ENCODE results near the gene CCDC40. TPM values are rescaled to one million over a fixed set of nuclear protein-coding genes. Genes with fewer than 3 reads are reported as not detected.
A peak's percentile ranks its signal among the peaks of the same experiment; 100 is the strongest.

The CCDC40 gene
- total and polyA plus RNA-seq, 9 donors, result 3.2 to 7.1 (median 4.4) TPM

- H3K27me3 ChIP-seq (ENCODE audit: control insufficient read depth, insufficient read depth, low read length), result no peaks in the 10 kb centered on the region
- no peak for DNase-seq
- H3K4me1 ChIP-seq (ENCODE audit: control insufficient read depth, insufficient read depth, low read length), result peaks cover 20% of the 10 kb centered on the region
- H3K9me3 ChIP-seq (replicated peaks; ENCODE audit: control insufficient read depth, low read depth, low read length), result no peaks in the 10 kb centered on the region
- no peak overlapping the region for H3K4me3 ChIP-seq (ENCODE audit: low read length)
- 77% methylated on average over 36 of the region's 37 CpGs for WGBS (ENCODE audit: insufficient coverage)
- H3K27ac ChIP-seq (ENCODE audit: low read length), result no peak overlapping the region
- no peaks in the 10 kb centered on the region for H3K36me3 ChIP-seq (ENCODE audit: control insufficient read depth, insufficient read depth, low read length)
Observed at GRCh38 chr17:80095038-80095843, 58.8 kb downstream of the CCDC40 start.

DNA sequence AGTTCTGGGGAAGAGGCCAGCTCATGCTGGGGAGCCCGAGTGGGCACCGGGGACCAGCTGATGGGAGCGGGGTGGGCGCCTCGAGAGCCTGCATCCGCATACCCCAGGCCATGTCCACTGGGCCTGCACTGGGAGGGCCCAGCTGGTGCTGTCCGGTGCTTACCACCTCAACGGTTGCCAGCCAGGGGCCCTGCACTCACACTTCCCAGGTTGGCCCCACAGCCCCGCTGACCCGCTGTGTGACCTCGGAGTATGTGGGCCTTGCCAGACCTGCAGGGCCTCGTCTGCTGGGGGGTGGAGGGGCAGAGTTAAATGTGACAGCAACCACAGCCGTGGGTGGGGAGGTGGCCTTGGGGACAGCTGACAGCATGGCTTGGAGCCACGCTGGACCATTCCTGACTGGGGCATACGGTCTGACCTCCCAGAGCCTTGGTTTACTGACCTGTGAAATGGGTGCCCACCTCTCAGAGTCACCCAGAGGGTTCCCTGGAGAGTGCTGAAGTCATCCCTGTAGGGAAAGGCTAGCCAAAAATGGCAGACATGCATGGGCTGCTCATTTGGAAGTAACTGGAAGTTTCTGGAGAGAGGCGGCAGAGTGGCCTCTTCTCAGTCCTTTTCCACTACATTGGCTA, 59.5 kb downstream of the CCDC40 start:
- no peaks in the 10 kb centered on the region for H3K9me3 ChIP-seq (replicated peaks; ENCODE audit: control insufficient read depth, low read depth, low read length)
- WGBS (ENCODE audit: insufficient coverage), result 82% methylated on average over 16 of the region's 16 CpGs
- peak overlapping the region; percentile 20 for H3K27ac ChIP-seq (ENCODE audit: low read length)
- peaks cover 22% of the 10 kb centered on the region for H3K4me1 ChIP-seq (ENCODE audit: control insufficient read depth, insufficient read depth, low read length)
- no peaks in the 10 kb centered on the region for H3K36me3 ChIP-seq (ENCODE audit: control insufficient read depth, insufficient read depth, low read length)
- no peak for DNase-seq
- H3K27me3 ChIP-seq (ENCODE audit: control insufficient read depth, insufficient read depth, low read length), result no peaks in the 10 kb centered on the region
- H3K4me3 ChIP-seq (ENCODE audit: low read length), result no peak overlapping the region

- DNase-seq, result peak; percentile 58
- 37% methylated on average over 10 of the region's 12 CpGs for WGBS (ENCODE audit: insufficient coverage)
- H3K4me3 ChIP-seq (ENCODE audit: low read length), result no peak overlapping the region
Observed at GRCh38 chr17:80096561-80097021, 60.1 kb downstream of the CCDC40 start.

DNA sequence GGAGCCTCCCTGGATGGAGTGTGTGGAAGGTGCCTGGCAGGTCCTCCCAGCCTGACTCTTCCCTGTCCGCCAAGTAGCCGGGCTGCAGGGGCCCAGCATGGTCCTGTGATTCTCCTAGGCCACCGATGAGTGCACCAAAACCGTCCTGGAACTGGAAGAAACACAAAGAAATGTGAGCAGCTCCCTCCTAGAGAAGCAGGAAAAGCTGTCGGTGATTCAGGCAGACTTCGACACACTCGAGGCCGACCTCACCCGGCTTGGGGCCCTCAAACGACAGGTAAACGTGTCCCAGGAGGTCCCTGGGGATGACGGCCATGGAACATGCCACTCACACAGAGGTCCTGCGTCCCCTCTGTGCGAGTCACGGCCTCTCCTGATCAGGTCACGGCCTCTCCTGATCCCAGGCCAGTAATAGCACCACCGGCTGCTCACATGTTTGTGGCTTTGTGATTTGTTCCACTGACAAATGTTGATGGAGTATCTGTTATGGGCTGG, 60.7 kb downstream of the CCDC40 start:
- H3K36me3 ChIP-seq (ENCODE audit: control insufficient read depth, insufficient read depth, low read length), result no peaks in the 10 kb centered on the region
- no peak overlapping the region for H3K4me3 ChIP-seq (ENCODE audit: low read length)
- H3K27ac ChIP-seq (ENCODE audit: low read length), result peak overlapping the region; percentile 47
- no peaks in the 10 kb centered on the region for H3K27me3 ChIP-seq (ENCODE audit: control insufficient read depth, insufficient read depth, low read length)
- H3K4me1 ChIP-seq (ENCODE audit: control insufficient read depth, insufficient read depth, low read length), result peaks cover 27% of the 10 kb centered on the region
- no peak for DNase-seq
- H3K9me3 ChIP-seq (replicated peaks; ENCODE audit: control insufficient read depth, low read depth, low read length), result no peaks in the 10 kb centered on the region
- 50% methylated on average over 12 of the region's 17 CpGs for WGBS (ENCODE audit: insufficient coverage)

More at GRCh38 chr17:80096561-80097021, 60.1 kb downstream of the CCDC40 start:
- H3K27ac ChIP-seq (ENCODE audit: low read length), result peak overlapping the region; percentile 47
- H3K4me1 ChIP-seq (ENCODE audit: control insufficient read depth, insufficient read depth, low read length), result peaks cover 22% of the 10 kb centered on the region
- no peaks in the 10 kb centered on the region for H3K27me3 ChIP-seq (ENCODE audit: control insufficient read depth, insufficient read depth, low read length)
- no peaks in the 10 kb centered on the region for H3K9me3 ChIP-seq (replicated peaks; ENCODE audit: control insufficient read depth, low read depth, low read length)
- no peaks in the 10 kb centered on the region for H3K36me3 ChIP-seq (ENCODE audit: control insufficient read depth, insufficient read depth, low read length)

- Histone ChIP-seq H3K27me3 (ENCODE audit: control insufficient read depth, insufficient read depth, low read length) (no peaks in the 10 kb centered on the region), H3K9me3 (replicated peaks; ENCODE audit: control insufficient read depth, low read depth, low read length) (no peaks in the 10 kb centered on the region), H3K4me3 (ENCODE audit: low read length) (no peak overlapping the region), H3K36me3 (ENCODE audit: control insufficient read depth, insufficient read depth, low read length) (no peaks in the 10 kb centered on the region), H3K4me1 (ENCODE audit: control insufficient read depth, insufficient read depth, low read length) (peaks cover 32% of the 10 kb centered on the region), H3K27ac (ENCODE audit: low read length) (no peak overlapping the region)
- DNase-seq, result no peak
- WGBS (ENCODE audit: insufficient coverage), result 90% methylated on average over 23 of the region's 23 CpGs
Observed at GRCh38 chr17:80097844-80098691, 61.6 kb downstream of the CCDC40 start.

DNA sequence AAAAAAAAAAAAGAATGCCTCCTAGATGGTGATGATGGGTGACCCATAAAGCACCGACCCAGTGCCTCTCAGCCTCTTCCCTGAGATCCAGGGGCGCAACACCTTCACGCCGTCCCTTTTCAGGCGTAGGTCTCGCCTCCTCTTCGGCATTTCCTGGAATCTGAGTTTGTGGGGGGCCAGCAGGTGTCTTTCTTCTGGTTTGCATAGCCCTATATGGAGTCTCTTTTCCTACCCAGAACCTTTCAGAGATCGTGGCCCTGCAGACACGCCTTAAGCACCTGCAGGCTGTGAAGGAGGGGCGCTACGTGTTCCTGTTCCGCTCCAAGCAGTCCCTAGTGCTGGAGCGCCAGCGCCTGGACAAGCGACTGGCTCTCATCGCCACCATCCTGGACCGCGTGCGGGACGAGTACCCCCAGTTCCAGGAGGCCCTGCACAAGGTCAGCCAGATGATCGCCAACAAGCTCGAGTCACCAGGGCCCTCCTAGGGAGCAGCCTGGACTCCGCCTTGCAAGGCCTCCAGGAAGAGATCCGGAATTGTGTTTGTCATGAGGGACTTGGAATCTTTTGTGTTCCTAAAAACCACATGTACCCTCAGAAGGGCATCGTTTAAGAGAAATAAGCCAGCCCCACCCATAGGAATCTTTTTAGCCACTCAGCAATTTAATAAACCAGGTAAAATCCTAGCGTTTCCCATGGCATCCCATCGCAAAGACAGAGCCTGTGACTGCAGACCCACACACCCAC, 63.0 kb downstream of the CCDC40 start:
- no peak for DNase-seq
- WGBS (ENCODE audit: insufficient coverage), result 84% methylated on average over 16 of the region's 27 CpGs
- no peak overlapping the region for H3K4me3 ChIP-seq (ENCODE audit: low read length)
- no peaks in the 10 kb centered on the region for H3K36me3 ChIP-seq (ENCODE audit: control insufficient read depth, insufficient read depth, low read length)
- H3K27me3 ChIP-seq (ENCODE audit: control insufficient read depth, insufficient read depth, low read length), result no peaks in the 10 kb centered on the region
- H3K9me3 ChIP-seq (replicated peaks; ENCODE audit: control insufficient read depth, low read depth, low read length), result no peaks in the 10 kb centered on the region
- H3K27ac ChIP-seq (ENCODE audit: low read length), result no peak overlapping the region
- H3K4me1 ChIP-seq (ENCODE audit: control insufficient read depth, insufficient read depth, low read length), result peaks cover 33% of the 10 kb centered on the region

GRCh38 chr17:80100035-80100323, 63.5 kb downstream of the CCDC40 start:
- H3K27me3 ChIP-seq (ENCODE audit: control insufficient read depth, insufficient read depth, low read length), result peaks cover 3% of the 10 kb centered on the region
- WGBS (ENCODE audit: insufficient coverage), result 85% methylated on average over 4 of the region's 4 CpGs

GRCh38 chr17:80101011-80101945, 64.8 kb downstream of the CCDC40 start, which contains the start of gene GAA:
Gene GAA (plus strand): TSS chr17:80101581. CDS start chr17:80104587, 3,006 bp downstream.
- under 1% methylated on average over 114 of the region's 114 CpGs for WGBS (ENCODE audit: insufficient coverage)

More at GRCh38 chr17:80100035-80100323, 63.5 kb downstream of the CCDC40 start:
- no peaks in the 10 kb centered on the region for H3K9me3 ChIP-seq (replicated peaks; ENCODE audit: control insufficient read depth, low read depth, low read length)
- no peak overlapping the region for H3K27ac ChIP-seq (ENCODE audit: low read length)
- no peak overlapping the region for H3K4me3 ChIP-seq (ENCODE audit: low read length)
- DNase-seq, result no peak
- no peaks in the 10 kb centered on the region for H3K36me3 ChIP-seq (ENCODE audit: control insufficient read depth, insufficient read depth, low read length)
- peaks cover 36% of the 10 kb centered on the region for H3K4me1 ChIP-seq (ENCODE audit: control insufficient read depth, insufficient read depth, low read length)

More at GRCh38 chr17:80101011-80101945, 64.8 kb downstream of the CCDC40 start, which contains the start of gene GAA:
- peak within 1 kb of the TSS; percentile 88 for H3K4me3 ChIP-seq (ENCODE audit: low read length)
- peak; percentile 93 for DNase-seq
- H3K9me3 ChIP-seq (replicated peaks; ENCODE audit: control insufficient read depth, low read depth, low read length), result no peaks in the 10 kb centered on the region
- peak within 1 kb of the TSS; percentile 55 for H3K27ac ChIP-seq (ENCODE audit: low read length)
- peaks cover 3% of the 10 kb centered on the region for H3K27me3 ChIP-seq (ENCODE audit: control insufficient read depth, insufficient read depth, low read length)
- no peaks in the 10 kb centered on the region for H3K36me3 ChIP-seq (ENCODE audit: control insufficient read depth, insufficient read depth, low read length)
- H3K4me1 ChIP-seq (ENCODE audit: control insufficient read depth, insufficient read depth, low read length), result peaks cover 44% of the 10 kb centered on the region
